ENCODE data around the gene HDAC9. TPM values are rescaled to one million over a fixed set of nuclear protein-coding genes. Genes with fewer than 3 reads are reported as not detected.
A peak's percentile ranks its signal among the peaks of the same experiment; 100 is the strongest.

The HDAC9 gene
- total RNA-seq, 1 experiment from 2014 or later = 14.7 TPM

DNA sequence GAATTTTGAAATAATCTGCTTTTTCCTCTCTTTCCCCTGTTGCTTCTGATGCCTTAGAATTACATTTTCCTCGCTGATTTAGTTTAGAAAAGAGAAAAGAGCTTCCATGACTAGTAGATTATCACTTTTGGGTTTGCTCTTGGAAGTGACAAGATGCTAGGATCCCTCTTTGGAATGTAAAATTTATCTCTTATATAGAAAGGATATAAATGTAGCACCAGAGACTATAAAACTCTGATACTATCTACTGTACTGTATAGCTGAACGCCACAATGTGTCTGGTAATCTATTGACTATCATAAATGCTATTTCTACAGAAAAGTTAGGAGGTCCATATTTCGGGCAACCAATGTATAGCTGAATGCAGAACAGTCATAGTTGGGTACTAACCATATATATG lies 1.1 kb upstream of the HDAC9 start:
- no peaks in the 10 kb centered on the region for H3K27me3 ChIP-seq (ENCODE audit: insufficient read depth, low read depth)
- H3K36me3 ChIP-seq (ENCODE audit: low read depth) = no peaks in the 10 kb centered on the region
- H3K27ac ChIP-seq = no peak overlapping the region
- no peaks in the 10 kb centered on the region for H3K79me2 ChIP-seq (ENCODE audit: low read depth)
- ChIA-PET CTCF (no interaction called here), POLR2A (ENCODE audit: unreplicated experiment) (no interaction called here)
- intact Hi-C loops (cut with micrococcal nuclease; ENCODE audit: unreplicated experiment) = no loop called here
- no peak for TF ChIP-seq EZH2 (IDR thresholded peaks at IDR 0.05; ENCODE audit: low read depth)
- TF ChIP-seq, protein P1, sequence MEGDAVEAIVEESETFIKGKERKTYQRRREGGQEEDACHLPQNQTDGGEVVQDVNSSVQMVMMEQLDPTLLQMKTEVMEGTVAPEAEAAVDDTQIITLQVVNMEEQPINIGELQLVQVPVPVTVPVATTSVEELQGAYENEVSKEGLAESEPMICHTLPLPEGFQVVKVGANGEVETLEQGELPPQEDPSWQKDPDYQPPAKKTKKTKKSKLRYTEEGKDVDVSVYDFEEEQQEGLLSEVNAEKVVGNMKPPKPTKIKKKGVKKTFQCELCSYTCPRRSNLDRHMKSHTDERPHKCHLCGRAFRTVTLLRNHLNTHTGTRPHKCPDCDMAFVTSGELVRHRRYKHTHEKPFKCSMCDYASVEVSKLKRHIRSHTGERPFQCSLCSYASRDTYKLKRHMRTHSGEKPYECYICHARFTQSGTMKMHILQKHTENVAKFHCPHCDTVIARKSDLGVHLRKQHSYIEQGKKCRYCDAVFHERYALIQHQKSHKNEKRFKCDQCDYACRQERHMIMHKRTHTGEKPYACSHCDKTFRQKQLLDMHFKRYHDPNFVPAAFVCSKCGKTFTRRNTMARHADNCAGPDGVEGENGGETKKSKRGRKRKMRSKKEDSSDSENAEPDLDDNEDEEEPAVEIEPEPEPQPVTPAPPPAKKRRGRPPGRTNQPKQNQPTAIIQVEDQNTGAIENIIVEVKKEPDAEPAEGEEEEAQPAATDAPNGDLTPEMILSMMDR (conservative IDR thresholded peaks at IDR 0.05) = no peak
- no peak overlapping the region for H3K4me3 ChIP-seq
- H3F3A ChIP-seq (ENCODE audit: insufficient read depth, low read depth) = no peaks in the 10 kb centered on the region
- no peaks in the 10 kb centered on the region for H4K20me1 ChIP-seq (ENCODE audit: insufficient read depth)
- no peak for DNase-seq
- no TSS peak for BruUV-seq (replicated peaks)
- no peak overlapping the region for H3K4me2 ChIP-seq
- H3K9me3 ChIP-seq (ENCODE audit: insufficient read depth, low read depth) = no peaks in the 10 kb centered on the region; the same call in 1 of the 2 replicates
- peaks cover 3% of the 10 kb centered on the region; the same call in 1 of the 2 replicates for H3K9me2 ChIP-seq (ENCODE audit: insufficient read depth)
- no peak overlapping the region for H2AFZ ChIP-seq
- H3K4me1 ChIP-seq (replicated peaks; ENCODE audit: insufficient read depth) = no peaks in the 10 kb centered on the region

DNA sequence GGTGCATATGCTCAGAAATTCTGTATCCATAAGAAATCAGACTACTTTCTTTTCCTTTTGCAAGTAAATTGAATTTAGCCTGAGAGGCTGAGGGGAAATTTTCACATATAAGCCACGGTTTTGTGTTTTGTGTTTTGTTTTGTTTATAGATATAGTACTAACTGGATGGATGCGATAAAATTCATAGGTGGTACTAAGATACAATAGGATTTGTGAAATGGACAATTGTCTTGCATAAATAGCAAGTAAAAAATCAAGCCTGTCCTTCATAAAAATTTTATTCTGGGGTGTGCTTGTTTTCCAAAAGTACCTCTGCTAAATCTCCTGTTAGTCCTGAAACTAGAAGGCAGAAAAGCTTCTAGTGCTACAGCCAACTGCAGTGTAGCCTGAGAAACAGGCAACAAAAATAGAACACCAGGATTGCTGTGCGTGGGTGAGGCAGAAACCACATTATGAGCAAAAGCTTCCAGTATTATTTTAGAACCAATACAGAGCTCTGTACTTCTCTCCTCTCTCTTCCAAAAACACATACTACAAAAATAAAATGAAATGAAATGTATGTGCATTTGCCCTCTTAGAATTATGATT lies 634 bp upstream of the HDAC9 start:
- no peaks in the 10 kb centered on the region; the same call in 1 of the 2 replicates for H3K9me3 ChIP-seq (ENCODE audit: insufficient read depth, low read depth)
- no peak for DNase-seq
- POLR2A ChIA-PET (ENCODE audit: unreplicated experiment) = no interaction called here
- H3K9me2 ChIP-seq (ENCODE audit: insufficient read depth) = peaks cover 3% of the 10 kb centered on the region; the same call in 1 of the 2 replicates
- no TSS peak for BruUV-seq (replicated peaks)
- H3F3A ChIP-seq (ENCODE audit: insufficient read depth, low read depth) = no peaks in the 10 kb centered on the region
- H3K4me3 ChIP-seq = no peak overlapping the region
- peak overlapping the region; percentile 59 for H2AFZ ChIP-seq
- TF ChIP-seq EZH2 (IDR thresholded peaks at IDR 0.05; ENCODE audit: low read depth) = no peak
- TF ChIP-seq, protein P1 (conservative IDR thresholded peaks at IDR 0.05) = no peak
- intact Hi-C loops (cut with micrococcal nuclease; ENCODE audit: unreplicated experiment) = loop anchor here (1.0 kb wide), 1 partner anchor 13 kb away; no protein-coding TSS in a partner anchor
- H3K27me3 ChIP-seq (ENCODE audit: insufficient read depth, low read depth) = no peaks in the 10 kb centered on the region
- no peaks in the 10 kb centered on the region for H3K4me1 ChIP-seq (replicated peaks; ENCODE audit: insufficient read depth)
- H3K36me3 ChIP-seq (ENCODE audit: low read depth) = no peaks in the 10 kb centered on the region
- H4K20me1 ChIP-seq (ENCODE audit: insufficient read depth) = no peaks in the 10 kb centered on the region
- no peak overlapping the region for H3K27ac ChIP-seq
- CTCF ChIA-PET = interaction anchor here (0.7 to 1.2 kb wide), 2 partner anchors 17 to 137 kb away, joined by 3 read pairs; no protein-coding TSS in a partner anchor
- no peak overlapping the region; the same call in 1 of the 2 replicates for H3K4me2 ChIP-seq
- H3K79me2 ChIP-seq (ENCODE audit: low read depth) = no peaks in the 10 kb centered on the region

DNA sequence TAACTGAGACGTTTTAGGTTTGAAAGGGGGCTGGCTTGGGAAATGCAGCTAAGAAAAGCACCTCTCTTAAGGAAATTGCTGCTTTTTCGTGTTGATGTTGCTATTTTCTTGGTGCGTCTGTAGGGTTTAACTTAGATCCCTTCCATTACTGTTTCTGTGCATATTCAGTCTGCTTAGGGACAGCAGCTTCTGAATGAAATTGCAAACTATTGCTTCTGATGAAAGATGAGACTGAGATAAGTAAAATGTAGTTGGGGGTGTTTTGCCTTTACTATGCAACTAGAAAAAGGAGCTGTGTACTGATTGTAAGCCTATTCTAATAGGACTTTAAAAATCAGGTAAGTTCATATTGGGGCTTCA lies 772 bp downstream of the HDAC9 start:
- H3K79me2 ChIP-seq (ENCODE audit: low read depth) = no peaks in the 10 kb centered on the region
- H3K4me1 ChIP-seq (replicated peaks; ENCODE audit: insufficient read depth) = no peaks in the 10 kb centered on the region
- CTCF ChIA-PET = no interaction called here
- no peaks in the 10 kb centered on the region for H3K36me3 ChIP-seq (ENCODE audit: low read depth)
- peaks cover 3% of the 10 kb centered on the region; the same call in 1 of the 2 replicates for H3K9me2 ChIP-seq (ENCODE audit: insufficient read depth)
- BruUV-seq (replicated peaks) = no TSS peak
- no peak overlapping the region for H3K27ac ChIP-seq
- H2AFZ ChIP-seq = peak overlapping the region; percentile 59; the same call in 1 of the 2 replicates
- TF ChIP-seq, protein P1 (conservative IDR thresholded peaks at IDR 0.05) = no peak
- TF ChIP-seq EZH2 (IDR thresholded peaks at IDR 0.05; ENCODE audit: low read depth) = no peak
- no peaks in the 10 kb centered on the region for H3K27me3 ChIP-seq (ENCODE audit: insufficient read depth, low read depth)
- H3K4me2 ChIP-seq = peak overlapping the region; percentile 37; the same call in 1 of the 2 replicates
- POLR2A ChIA-PET (ENCODE audit: unreplicated experiment) = interaction anchor here (0.6 kb wide), 2 partner anchors 19 to 26 kb away, joined by 3 to 6 read pairs; no protein-coding TSS in a partner anchor
- no peak overlapping the region for H3K4me3 ChIP-seq
- no peaks in the 10 kb centered on the region for H3F3A ChIP-seq (ENCODE audit: insufficient read depth, low read depth)
- no peak for DNase-seq
- intact Hi-C loops (cut with micrococcal nuclease; ENCODE audit: unreplicated experiment) = no loop called here
- no peaks in the 10 kb centered on the region for H4K20me1 ChIP-seq (ENCODE audit: insufficient read depth)
- no peaks in the 10 kb centered on the region; the same call in 1 of the 2 replicates for H3K9me3 ChIP-seq (ENCODE audit: insufficient read depth, low read depth)

Measured in PC-9 (cell line).